Heart left ventricle (tissue), 16 donors: ENCODE data around the gene CTU2. TPM values are rescaled to one million over a fixed set of nuclear protein-coding genes. Genes with fewer than 3 reads are reported as not detected.

Experiments used
- ATAC-seq, 4 donors: fragments of 200-7000 bp; cut with Tn5 transposase; one replicate each; pipeline ENCODE4 v1.9.1; 2020 to 2022; ENCODE audit warnings: moderate library complexity in 4 of 4, mild to moderate bottlenecking in 3 of 4, moderate number of reproducible peaks in 1 of 4
- DNase-seq, 5 donors: peaks; one replicate each; pipeline ENCODE4 v3.0.0-alpha.2; 2020
- H3K27ac ChIP-seq, 12 donors: fragments of 200-600 bp; sonication (generic) in 4 of 12; one replicate each; pipeline versions ENCODE4 v1.5.0 to v1.8.0; 2016 to 2022; ENCODE audit warnings: mild to moderate bottlenecking in 2 of 12
- H3K27me3 ChIP-seq, 9 donors: fragments of 200-600 bp; sonication (generic) in 2 of 9; one replicate each; pipeline versions ENCODE4 v1.5.1 to v1.8.0; 2016 to 2022; ENCODE audit warnings: mild to moderate bottlenecking in 3 of 9
- H3K36me3 ChIP-seq, 9 donors: fragments of 200-600 bp; sonication (generic) in 2 of 9; one replicate each; pipeline versions ENCODE4 v1.5.0 to v1.8.0; 2018 to 2022; ENCODE audit warnings: mild to moderate bottlenecking in 2 of 9
- H3K4me1 ChIP-seq, 12 donors: fragments of 200-600 bp; sonication (generic) in 4 of 12; one replicate each; pipeline versions ENCODE4 v1.5.0 to v1.8.0; 2016 to 2022; ENCODE audit warnings: mild to moderate bottlenecking in 3 of 12
- H3K4me3 ChIP-seq, 12 donors: fragments of 200-600 bp; sonication (generic) in 4 of 12; one replicate each; pipeline versions ENCODE4 v1.5.0 to v1.8.0; 2017 to 2022; ENCODE audit warnings: mild to moderate bottlenecking in 9 of 12, moderate library complexity in 4 of 12
- H3K9me3 ChIP-seq, 12 donors: fragments of 200-600 bp; sonication (generic) in 4 of 12; one replicate each; pipeline versions ENCODE4 v1.5.0 to v1.8.0; 2016 to 2022; ENCODE audit warnings: mild to moderate bottlenecking in 1 of 12
- CTCF ChIP-seq, 12 donors: fragments of 200-600 bp; sonication (generic) in 4 of 12; IDR thresholded peaks; one replicate each; pipeline versions ENCODE4 v1.5.0 to v1.8.0; 2018 to 2022; ENCODE audit warnings: antibody characterized with exemption in 12 of 12, mild to moderate bottlenecking in 5 of 12
- POLR2A ChIP-seq, 2 donors: fragments of 450-650 bp; IDR thresholded peaks; one replicate each; pipeline ENCODE4 v1.6.1; 2017; ENCODE audit warnings: antibody characterized with exemption in 2 of 2, mild to moderate bottlenecking in 2 of 2, moderate library complexity in 2 of 2
- WGBS, 4 donors: extraction: QIAGEN DNeasy Blood & Tissue Kit in 2 of 4; methylation state at CpG; one replicate each; pipeline versions ENCODE4 v1.1.5 to v1.1.7; 2013 to 2018; 5-methylcytosine and 5-hydroxymethylcytosine counted together
- intact Hi-C, 10 donors: fragments of 100-400 bp; cut with DNase I; formaldehyde crosslinking; loops; one replicate each; pipeline versions ENCODE4 v1.11.1 to v1.14.2; 2022
- polyA plus RNA-seq, 2 donors: library from polyadenylated mRNA; stranded (reverse); fragments of 200-250 nt; gene quantifications; one replicate each; pipeline ENCODE4 v1.2.3, GENCODE V29; 2013
- total RNA-seq, 9 donors: library from RNA; depleted of rRNA in 2 of 9; stranded (reverse); fragments of >200 nt in 2 of 9; fragmentation: NEBNext Ultra II Directional in 3 of 9; extraction: Animal tissue kit (Norgen Biotek cat#: 25700) in 3 of 9; gene quantifications; one replicate each; pipeline versions ENCODE4 v1.1.0 to v1.2.4, GENCODE V29; 2016 to 2023
- donor health status: ischemic (EF 13 %, LVEDD 7.1; RV severe dilation, severe dysfunction).
- donor health status: healthy with polysubstance abuse.
- donor health status: DM: no; HTN: yes; CAD: no.
- donor health status: DM: no; HTN: no; CAD: no.
- donor health status: ischemic (EF 25% LVEDD 6.9; RV normal size, moderate dysfunction).
- donor health status: ischemic (EF 25% LVEDD 5.7; RV mildly dilated, moderate dysfunction).
- donor health status: healthy.
- donor health status: DM: yes; HTN: yes; CAD: no.
- donor health status: ischemic (EF 35%, LVEDD 5.7; RV mildly dilated, moderate dysfunction).
- donor health status: nonischemic (EF 11% LVEDD 7.7; RV severe dilation, severe dysfunction).
- donor health status: DM: yes; HTN: yes; CAD: no.
- donor health status: PGD.
- donor health status: ischemic (EF 29% LVEDD 5.4; RV normal size, mild dysfunction).
- donor health status: nonischemic (EF 23%, LVEDD 6.1; RV moderate dilation, normal function).

The CTU2 gene
- total and polyA plus RNA-seq, 11 donors = 6.5 to 20.8 (median 13.0) TPM

GRCh38 chr16:88738151-88739084 is 32.1 kb downstream of the CTU2 start:
- no peak for ATAC-seq
- 86 to 90% (median 89%) methylated on average over 38 to 41 of the region's 41 CpGs for WGBS, 4 donors
- H3K36me3 ChIP-seq = peaks cover 0 to 72% (median 11%) of the 10 kb centered on the region in 9 donors

GRCh38 chr16:88739139-88739976 is 33.1 kb downstream of the CTU2 start:
- no peak for ATAC-seq
- no peak for DNase-seq
- H3K36me3 ChIP-seq = peaks cover 0 to 63% (median 9%) of the 10 kb centered on the region in 9 donors
- WGBS, 4 donors = 90 to 96% (median 94%) methylated on average over 13 to 22 of the region's 22 CpGs
- H3K27ac ChIP-seq = no peak overlapping the region
- no peaks in the 10 kb centered on the region for H3K9me3 ChIP-seq
- H3K4me3 ChIP-seq = no peak overlapping the region
- intact Hi-C loops = loop anchor here in 7 of 10 donors (2.0 to 10.0 kb wide), 5 partner anchors 47 to 478 kb away; partner anchors contain the start of gene ZNF778 (in 4 of the 7)
- H3K4me1 ChIP-seq = peaks cover 0 to 18% (median 9%) of the 10 kb centered on the region in 12 donors
- no peaks in the 10 kb centered on the region for H3K27me3 ChIP-seq
- TF ChIP-seq CTCF (IDR thresholded peaks at IDR 0.05) (no peak), POLR2A (IDR thresholded peaks at IDR 0.05) (no peak)

More at GRCh38 chr16:88738151-88739084, 32.1 kb downstream of the CTU2 start:
- intact Hi-C loops = loop anchor here in 7 of 10 donors (2.0 to 10.0 kb wide), 5 partner anchors 48 to 479 kb away; partner anchors contain the start of gene ZNF778 (in 4 of the 7)
- Histone ChIP-seq H3K4me1 (peaks cover 0 to 11% (median 0%) of the 10 kb centered on the region in 12 donors), H3K27ac (peak overlapping the region in 1 of 12 donors; percentile 48), H3K27me3 (no peaks in the 10 kb centered on the region), H3K4me3 (no peak overlapping the region), H3K9me3 (no peaks in the 10 kb centered on the region)
- DNase-seq = no peak
- no peak for TF ChIP-seq CTCF (IDR thresholded peaks at IDR 0.05)
- no peak for TF ChIP-seq POLR2A (IDR thresholded peaks at IDR 0.05)

- ATAC-seq = no peak
- 94 to 95% (median 94%) methylated on average over 23 to 33 of the region's 33 CpGs for WGBS, 4 donors
- no peak for DNase-seq
- Histone ChIP-seq H3K4me3 (no peak overlapping the region), H3K27ac (no peak overlapping the region), H3K4me1 (peaks cover 0 to 25% (median 16%) of the 10 kb centered on the region in 12 donors), H3K9me3 (no peaks in the 10 kb centered on the region), H3K36me3 (peaks cover 0 to 55% (median 6%) of the 10 kb centered on the region in 9 donors), H3K27me3 (no peaks in the 10 kb centered on the region)
- intact Hi-C loops = loop anchor here in 9 of 10 donors (2.0 to 10.0 kb wide), 7 partner anchors 47 to 477 kb away; partner anchors contain the start of genes ZNF778 (in 7 of the 9), CDH15 (in 1 of the 9) and PABPN1L (in 1 of the 9)
- TF ChIP-seq POLR2A (IDR thresholded peaks at IDR 0.05) (no peak), CTCF (IDR thresholded peaks at IDR 0.05) (no peak)
Measured at GRCh38 chr16:88739977-88740726, 33.8 kb downstream of the CTU2 start.
